ENCODE data around the gene RIPPLY3. TPM values are rescaled to one million over a fixed set of nuclear protein-coding genes. Genes with fewer than 3 reads are reported as not detected.

RIPPLY3 gene
- total RNA-seq, 1 donor = under 0.01 TPM

- no peak overlapping the region for H3K4me3 ChIP-seq (ENCODE audit: low read depth, low read length)
- TF ChIP-seq CTCF (IDR thresholded peaks at IDR 0.05; ENCODE audit: insufficient read depth, low read depth, low read length) = no peak
- DNase-seq (ENCODE audit: low read depth) = no peak
Measured at GRCh38 chr21:37055271-37055855, 48.9 kb downstream of the RIPPLY3 start.

DNA sequence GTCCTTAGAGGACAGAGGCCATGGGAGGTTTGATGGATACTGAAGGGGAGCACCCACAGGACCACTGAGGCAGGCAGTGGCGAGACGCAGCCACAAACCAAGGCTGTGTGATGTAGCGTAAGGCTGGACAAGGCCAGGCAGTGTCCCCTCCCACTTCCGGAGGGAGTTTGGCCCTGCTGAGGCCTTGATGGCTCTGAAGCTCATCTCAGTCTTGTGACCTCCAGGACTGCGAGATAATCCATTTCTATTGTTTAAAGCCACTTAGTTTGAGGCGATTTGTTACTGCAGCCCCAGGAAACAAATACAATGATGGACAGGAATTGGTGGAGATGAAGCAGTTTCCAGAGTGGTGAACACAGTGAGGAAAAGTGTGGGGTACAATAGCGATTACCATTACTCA, 51.1 kb downstream of the RIPPLY3 start:
- DNase-seq (ENCODE audit: low read depth) = no peak
- no peak for TF ChIP-seq CTCF (IDR thresholded peaks at IDR 0.05; ENCODE audit: insufficient read depth, low read depth, low read length)
- no peak overlapping the region for H3K4me3 ChIP-seq (ENCODE audit: low read depth, low read length)

DNA sequence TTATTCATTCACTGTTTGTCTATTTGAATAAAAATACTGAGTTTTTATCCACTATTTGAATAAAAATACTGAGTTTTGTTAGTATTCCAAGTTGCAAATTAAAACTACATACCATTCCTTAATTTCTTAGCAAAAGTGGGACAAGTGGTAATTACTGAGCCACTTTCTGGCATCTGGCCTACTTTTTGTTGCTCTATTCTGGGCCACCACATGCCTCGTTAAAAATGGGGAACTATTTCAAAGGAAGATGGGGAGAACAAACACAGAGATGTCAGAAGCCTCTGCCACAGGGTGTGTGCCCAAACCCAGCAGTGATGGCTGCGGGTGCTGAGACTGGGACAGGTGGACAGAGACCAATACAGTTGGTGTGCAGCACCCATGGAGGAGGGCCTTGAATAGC, 51.8 kb downstream of the RIPPLY3 start:
- H3K4me3 ChIP-seq (ENCODE audit: low read depth, low read length) = no peak overlapping the region
- DNase-seq (ENCODE audit: low read depth) = no peak
- no peak for TF ChIP-seq CTCF (IDR thresholded peaks at IDR 0.05; ENCODE audit: insufficient read depth, low read depth, low read length)

DNA sequence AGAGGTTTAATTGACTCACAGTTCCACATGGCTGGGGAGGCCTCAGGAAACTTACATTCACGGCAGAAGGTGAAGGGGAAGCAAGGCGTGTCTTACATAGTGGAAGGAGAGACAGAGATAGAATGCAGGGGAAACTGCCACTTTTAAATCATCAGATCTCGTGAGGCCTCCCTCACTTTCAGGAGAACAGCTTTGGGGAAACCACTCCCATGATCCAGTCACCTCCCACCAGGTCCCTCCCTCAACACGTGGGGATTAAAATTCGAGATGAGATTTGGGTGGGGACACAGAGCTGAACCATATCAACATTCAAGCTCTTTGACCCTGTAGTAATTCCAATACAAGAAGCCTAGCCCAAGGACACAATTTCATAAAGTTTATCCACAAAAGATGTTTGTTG, 52.7 kb downstream of the RIPPLY3 start:
- no peak overlapping the region for H3K4me3 ChIP-seq (ENCODE audit: low read depth, low read length)
- TF ChIP-seq CTCF (IDR thresholded peaks at IDR 0.05; ENCODE audit: insufficient read depth, low read depth, low read length) = no peak
- no peak for DNase-seq (ENCODE audit: low read depth)

DNA sequence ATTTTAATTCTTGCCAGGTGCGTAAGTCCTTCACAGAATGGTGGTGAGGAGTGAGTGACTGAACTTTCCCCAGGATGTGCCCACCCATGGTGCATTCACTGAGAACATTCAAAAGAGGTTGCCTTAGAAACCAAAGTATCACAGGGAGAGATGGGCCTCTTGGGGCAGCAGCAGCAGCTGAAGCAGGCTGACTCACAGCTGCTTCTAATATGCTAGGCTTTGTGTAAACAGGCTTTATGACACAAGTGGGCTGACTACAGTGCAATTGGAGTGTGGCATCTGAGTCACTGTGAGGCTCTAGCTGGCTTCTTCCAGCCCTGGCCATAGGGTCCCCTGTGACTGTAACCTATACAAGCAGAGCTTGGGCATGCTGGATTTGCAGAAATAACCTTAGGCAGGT, 53.8 kb downstream of the RIPPLY3 start:
- no peak for TF ChIP-seq CTCF (IDR thresholded peaks at IDR 0.05; ENCODE audit: insufficient read depth, low read depth, low read length)
- peak; percentile 96 for DNase-seq (ENCODE audit: low read depth)
- H3K4me3 ChIP-seq (ENCODE audit: low read depth, low read length) = no peak overlapping the region

DNA sequence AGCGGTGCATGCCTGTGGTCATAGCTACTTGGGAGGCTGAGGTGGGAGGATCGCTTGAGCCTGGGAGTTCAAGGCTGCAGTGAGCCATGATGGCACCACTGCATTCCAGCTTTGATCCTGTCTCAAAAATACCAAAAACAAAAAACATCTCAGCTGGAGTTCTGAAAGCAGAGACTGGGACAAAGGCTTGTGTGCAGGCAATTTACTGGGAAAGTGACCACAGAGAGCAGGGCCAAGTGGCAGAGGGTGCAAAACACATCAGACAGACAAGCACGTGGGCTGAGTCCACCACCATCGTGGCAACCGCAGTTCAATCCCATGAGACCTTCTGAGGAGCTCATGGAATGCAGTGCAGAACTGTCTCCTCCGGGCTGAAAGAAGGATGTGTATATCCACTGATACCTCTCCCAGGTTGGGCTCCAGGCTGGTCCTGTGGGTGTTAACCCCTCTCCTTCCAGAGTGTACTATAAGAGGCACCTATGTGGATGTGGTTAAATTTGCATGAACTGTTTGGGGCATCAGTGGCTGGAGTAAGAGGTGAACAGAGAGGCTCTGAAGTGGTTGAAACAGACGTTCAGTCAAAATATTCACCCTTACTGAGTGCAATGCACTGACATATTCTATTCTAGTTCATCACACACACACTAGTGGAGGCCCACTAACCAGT, 55.6 kb downstream of the RIPPLY3 start:
- no peak for TF ChIP-seq CTCF (IDR thresholded peaks at IDR 0.05; ENCODE audit: insufficient read depth, low read depth, low read length)
- peak; percentile 37 for DNase-seq (ENCODE audit: low read depth)
- no peak overlapping the region for H3K4me3 ChIP-seq (ENCODE audit: low read depth, low read length)

- no peak for TF ChIP-seq CTCF (IDR thresholded peaks at IDR 0.05; ENCODE audit: insufficient read depth, low read depth, low read length)
- H3K4me3 ChIP-seq (ENCODE audit: low read depth, low read length) = no peak overlapping the region
- no peak for DNase-seq (ENCODE audit: low read depth)
Measured at GRCh38 chr21:37062593-37062935, 56.1 kb downstream of the RIPPLY3 start.
